Germinal center (tissue), 1 donor: ENCODE results near the gene LOXL3.

Source experiments
- DNase-seq: peaks from one replicate; pipeline ENCODE4 v3.0.0; 2012; ENCODE audit warnings: mixed read lengths, low spot score

The LOXL3 gene

GRCh38 chr2:74553892-74554819, at the start of gene LOXL3, which contains the start of gene DOK1:
TSS of gene LOXL3 (minus strand) at chr2:74553942. CDS start at chr2:74552634, 1,308 bp downstream.
TSS of gene DOK1 (plus strand) at chr2:74554720. CDS start at chr2:74554755, 35 bp downstream.
- peak; percentile 90 for DNase-seq

GRCh38 chr2:74602586-74603281, 49.0 kb upstream of the LOXL3 start:
- DNase-seq = no peak

GRCh38 chr2:74599676-74600075, 45.9 kb upstream of the LOXL3 start:
- no peak for DNase-seq

GRCh38 chr2:74597410-74597809, 43.7 kb upstream of the LOXL3 start:
- no peak for DNase-seq

- no peak for DNase-seq
Measured at GRCh38 chr2:74596584-74596983, 42.8 kb upstream of the LOXL3 start.

GRCh38 chr2:74593826-74594772, 40.4 kb upstream of the LOXL3 start:
- no peak for DNase-seq

GRCh38 chr2:74588664-74589063, 34.9 kb upstream of the LOXL3 start:
- no peak for DNase-seq

GRCh38 chr2:74587664-74588277, 34.0 kb upstream of the LOXL3 start:
- peak; percentile 78 for DNase-seq

- DNase-seq = no peak
Measured at GRCh38 chr2:74585406-74586185, 31.9 kb upstream of the LOXL3 start.

GRCh38 chr2:74584088-74584645, 30.4 kb upstream of the LOXL3 start:
- DNase-seq = no peak

GRCh38 chr2:74583504-74583903, 29.8 kb upstream of the LOXL3 start:
- no peak for DNase-seq

- no peak for DNase-seq
Measured at GRCh38 chr2:74582184-74582583, 28.4 kb upstream of the LOXL3 start.

- DNase-seq = no peak
Measured at GRCh38 chr2:74581463-74581862, 27.7 kb upstream of the LOXL3 start.

GRCh38 chr2:74578408-74578807, 24.7 kb upstream of the LOXL3 start:
- no peak for DNase-seq

- no peak for DNase-seq
Measured at GRCh38 chr2:74577448-74577847, 23.7 kb upstream of the LOXL3 start.

GRCh38 chr2:74576863-74577229, 23.1 kb upstream of the LOXL3 start:
- DNase-seq = no peak

- no peak for DNase-seq
Measured at GRCh38 chr2:74576211-74576862, 22.6 kb upstream of the LOXL3 start.

- DNase-seq = no peak
Measured at GRCh38 chr2:74575320-74575719, 21.6 kb upstream of the LOXL3 start.

- peak; percentile 63 for DNase-seq
Measured at GRCh38 chr2:74573747-74574562, 20.2 kb upstream of the LOXL3 start.
